Heart right ventricle (tissue), 16 donors: ENCODE results near the gene RBM42. TPM values are rescaled to one million over a fixed set of nuclear protein-coding genes. Genes with fewer than 3 reads are reported as not detected.

ENCODE experiments used
- ATAC-seq, 8 donors: fragments of 200-7000 bp; cut with Tn5 transposase; one replicate each; pipeline ENCODE4 v1.9.1; 2020; ENCODE audit warnings: mild to moderate bottlenecking in 8 of 8, moderate library complexity in 8 of 8, moderate number of reproducible peaks in 1 of 8
- DNase-seq, 2 donors: peaks; one replicate each; pipeline ENCODE4 v3.0.0-alpha.2; 2020
- H3K27ac ChIP-seq, 10 donors: fragments of 200-600 bp; sonication (generic) in 2 of 10; one replicate each; pipeline versions ENCODE4 v1.5.0 to v1.8.0; 2020 to 2022; ENCODE audit warnings: mild to moderate bottlenecking in 3 of 10
- H3K27me3 ChIP-seq, 7 donors: fragments of 200-600 bp; one replicate each; pipeline ENCODE4 v1.8.0; 2021 to 2022; ENCODE audit warnings: mild to moderate bottlenecking in 2 of 7
- H3K36me3 ChIP-seq, 9 donors: fragments of 200-600 bp; sonication (generic) in 1 of 9; one replicate each; pipeline versions ENCODE4 v1.5.0 to v1.8.0; 2020 to 2022; ENCODE audit warnings: mild to moderate bottlenecking in 2 of 9
- H3K4me1 ChIP-seq, 9 donors: fragments of 200-600 bp; sonication (generic) in 1 of 9; one replicate each; pipeline versions ENCODE4 v1.5.0 to v1.8.0; 2020 to 2022; ENCODE audit warnings: mild to moderate bottlenecking in 4 of 9
- H3K4me3 ChIP-seq, 10 donors: fragments of 200-600 bp; sonication (generic) in 2 of 10; one replicate each; pipeline versions ENCODE4 v1.5.0 to v1.8.0; 2020 to 2022; ENCODE audit warnings: mild to moderate bottlenecking in 7 of 10, moderate library complexity in 2 of 10
- H3K9me3 ChIP-seq, 11 donors: fragments of 200-600 bp in 10 of 11; sonication (generic) in 2 of 11; one replicate each; pipeline versions ENCODE4 v1.5.0 to v1.8.0; 2013 to 2022; ENCODE audit warnings: mild to moderate bottlenecking in 2 of 11, control low read depth in 1 of 11, moderate library complexity in 1 of 11
- CTCF ChIP-seq, 9 donors: fragments of 200-600 bp; sonication (generic) in 2 of 9; IDR thresholded peaks; one replicate each; pipeline versions ENCODE4 v1.5.0 to v1.8.0; 2021 to 2022; ENCODE audit warnings: antibody characterized with exemption in 9 of 9, mild to moderate bottlenecking in 5 of 9, moderate library complexity in 1 of 9
- WGBS, 2 donors: extraction: QIAGEN DNeasy Blood & Tissue Kit; methylation state at CpG; one replicate each; pipeline ENCODE4 v1.1.7; 2013; ENCODE audit warnings: inconsistent platforms in 1 of 2; 5-methylcytosine and 5-hydroxymethylcytosine counted together
- intact Hi-C, 10 donors: fragments of 100-400 bp; cut with DNase I; formaldehyde crosslinking; loops; one replicate each; pipeline versions ENCODE4 v1.11.1 to v1.14.2; 2022
- polyA plus RNA-seq, 2 donors: library from polyadenylated mRNA; stranded (reverse); fragments of 200-250 nt; gene quantifications; one replicate each; pipeline ENCODE4 v1.2.3, GENCODE V29; 2013
- total RNA-seq, 10 donors: library from RNA; stranded (reverse); fragmentation: NEBNext Ultra II Directional in 3 of 10; extraction: Animal tissue kit (Norgen Biotek cat#: 25700) in 3 of 10; gene quantifications; one replicate each; pipeline versions ENCODE4 v1.2.1 to v1.2.4, GENCODE V29; 2021 to 2023
- donor health status: Arrhythmogenic right ventricular cardiomyopathy.
- donor health status: ischemic (EF 13 %, LVEDD 7.1; RV severe dilation, severe dysfunction).
- donor health status: healthy with polysubstance abuse.
- donor health status: DM: no; HTN: yes; CAD: no.
- donor health status: DM: no; HTN: no; CAD: no.
- donor health status: ischemic (EF 25% LVEDD 6.9; RV normal size, moderate dysfunction).
- donor health status: ischemic (EF 25% LVEDD 5.7; RV mildly dilated, moderate dysfunction).
- donor health status: healthy.
- donor health status: DM: yes; HTN: yes; CAD: no.
- donor health status: Ischemic cardiomyopathy.
- donor health status: ischemic (EF 35%, LVEDD 5.7; RV mildly dilated, moderate dysfunction).
- donor health status: nonischemic (EF 11% LVEDD 7.7; RV severe dilation, severe dysfunction).
- donor health status: DM: yes; HTN: yes; CAD: no.
- donor health status: PGD.
- donor health status: ischemic (EF 29% LVEDD 5.4; RV normal size, mild dysfunction).
- donor health status: nonischemic (EF 23%, LVEDD 6.1; RV moderate dilation, normal function).

The RBM42 gene
- total and polyA plus RNA-seq, 12 donors, result 43.5 to 93.1 (median 53.7) TPM

- Histone ChIP-seq H3K9me3 (no peaks in the 10 kb centered on the region), H3K4me1 (peaks cover 0 to 9% (median 0%) of the 10 kb centered on the region in 9 donors), H3K27ac (no peak overlapping the region), H3K36me3 (peaks cover 0 to 11% (median 0%) of the 10 kb centered on the region in 9 donors), H3K4me3 (no peak overlapping the region), H3K27me3 (peaks cover 0 to 44% (median 36%) of the 10 kb centered on the region in 7 donors)
- TF ChIP-seq CTCF (IDR thresholded peaks at IDR 0.05), result no peak
- DNase-seq, result no peak
- intact Hi-C loops, result no loop called here
- WGBS, 2 donors, result 62 to 66% methylated on average over 4 of the region's 4 CpGs
- ATAC-seq, result no peak
Observed at GRCh38 chr19:35669974-35670373, 41.1 kb downstream of the RBM42 start.

GRCh38 chr19:35670686-35671085, 41.9 kb downstream of the RBM42 start:
- Histone ChIP-seq H3K9me3 (no peaks in the 10 kb centered on the region), H3K4me3 (no peak overlapping the region), H3K36me3 (peaks cover 0 to 4% (median 0%) of the 10 kb centered on the region in 9 donors), H3K27me3 (peaks cover 0 to 51% (median 38%) of the 10 kb centered on the region in 7 donors), H3K27ac (no peak overlapping the region), H3K4me1 (peaks cover 0 to 9% (median 0%) of the 10 kb centered on the region in 9 donors)
- DNase-seq, result no peak
- 85 to 90% methylated on average over 1 of the region's 1 CpG for whole genome bisulfite sequencing, 2 donors
- ATAC-seq, result no peak
- intact Hi-C loops, result no loop called here
- TF ChIP-seq CTCF (IDR thresholded peaks at IDR 0.05), result no peak

GRCh38 chr19:35671818-35672217, 43.0 kb downstream of the RBM42 start:
- ATAC-seq (no peak), DNase-seq (no peak)
- 43 to 46% methylated on average over 3 of the region's 3 CpGs for WGBS, 2 donors
- Histone ChIP-seq H3K9me3 (no peaks in the 10 kb centered on the region), H3K36me3 (no peaks in the 10 kb centered on the region), H3K27me3 (peaks cover 0 to 57% (median 45%) of the 10 kb centered on the region in 7 donors), H3K27ac (no peak overlapping the region), H3K4me3 (no peak overlapping the region), H3K4me1 (peaks cover 0 to 9% (median 0%) of the 10 kb centered on the region in 9 donors)
- TF ChIP-seq CTCF (IDR thresholded peaks at IDR 0.05), result no peak
- intact Hi-C loops, result no loop called here

GRCh38 chr19:35673121-35673804, 44.4 kb downstream of the RBM42 start:
- Histone ChIP-seq H3K36me3 (no peaks in the 10 kb centered on the region), H3K27me3 (peaks cover 0 to 62% (median 55%) of the 10 kb centered on the region in 7 donors), H3K9me3 (no peaks in the 10 kb centered on the region), H3K4me1 (peaks cover 0 to 9% (median 0%) of the 10 kb centered on the region in 9 donors), H3K27ac (no peak overlapping the region), H3K4me3 (peak overlapping the region in 8 of 10 donors; percentile 18 to 46 (median 34))
- intact Hi-C loops, result no loop called here
- DNase-seq (peak in 1 of 2 donors; percentile 20), ATAC-seq (peak in 4 of 8 donors; percentile 38 to 76 (median 64))
- no peak for TF ChIP-seq CTCF (IDR thresholded peaks at IDR 0.05)
- WGBS, 2 donors, result 7 to 10% methylated on average over 39 of the region's 39 CpGs
